Kidney glomerular epithelial cell (primary cell): ENCODE measurements around the gene ATG16L1.

Experiments
- DNase-seq: peaks from one replicate; lab custom pipeline; 2025; lab: John Stamatoyannopoulos, UW

Gene ATG16L1

GRCh38 chr2:233295891-233296290 is 44.4 kb downstream of the ATG16L1 start:
- no peak for DNase-seq

- DNase-seq = no peak
Observed at GRCh38 chr2:233297076-233297475, 45.6 kb downstream of the ATG16L1 start.

GRCh38 chr2:233300401-233300800 is 48.9 kb downstream of the ATG16L1 start:
- DNase-seq = no peak

- no peak for DNase-seq
Observed at GRCh38 chr2:233301248-233301647, 49.8 kb downstream of the ATG16L1 start.

GRCh38 chr2:233301811-233302210 is 50.3 kb downstream of the ATG16L1 start:
- DNase-seq = no peak

GRCh38 chr2:233303252-233303651 is 51.8 kb downstream of the ATG16L1 start:
- no peak for DNase-seq

GRCh38 chr2:233307565-233307964 is 56.1 kb downstream of the ATG16L1 start, which contains the start of gene SAG:
Gene SAG, plus strand, starts transcription at chr2:233307816. Its CDS starts 1,374 bp downstream, at chr2:233309190.
- no peak for DNase-seq

GRCh38 chr2:233311241-233311926 is 59.9 kb downstream of the ATG16L1 start:
- DNase-seq = no peak

GRCh38 chr2:233312874-233313273 is 61.4 kb downstream of the ATG16L1 start:
- no peak for DNase-seq

GRCh38 chr2:233314180-233314925 is 62.9 kb downstream of the ATG16L1 start:
- no peak for DNase-seq

GRCh38 chr2:233317196-233317943 is 65.9 kb downstream of the ATG16L1 start:
- no peak for DNase-seq

- no peak for DNase-seq
Observed at GRCh38 chr2:233319256-233319655, 67.8 kb downstream of the ATG16L1 start.

GRCh38 chr2:233320470-233320869 is 69.0 kb downstream of the ATG16L1 start:
- no peak for DNase-seq

GRCh38 chr2:233321166-233321565 is 69.7 kb downstream of the ATG16L1 start:
- DNase-seq = no peak

GRCh38 chr2:233323851-233324250 is 72.4 kb downstream of the ATG16L1 start:
- DNase-seq = no peak

GRCh38 chr2:233325256-233325655 is 73.8 kb downstream of the ATG16L1 start:
- no peak for DNase-seq

GRCh38 chr2:233325814-233326213 is 74.3 kb downstream of the ATG16L1 start:
- no peak for DNase-seq

- DNase-seq = no peak
Observed at GRCh38 chr2:233326500-233326899, 75.0 kb downstream of the ATG16L1 start.

- DNase-seq = no peak
Observed at GRCh38 chr2:233328922-233329321, 77.4 kb downstream of the ATG16L1 start.

- DNase-seq = no peak
Observed at GRCh38 chr2:233329489-233330135, 78.1 kb downstream of the ATG16L1 start.

GRCh38 chr2:233331536-233331935 is 80.1 kb downstream of the ATG16L1 start:
- no peak for DNase-seq

- DNase-seq = no peak
Observed at GRCh38 chr2:233332125-233332524, 80.7 kb downstream of the ATG16L1 start.
